Brain microvascular endothelial cell (primary cell): ENCODE results near the gene TBATA.

Source experiments
- DNase-seq: peaks from one replicate; pipeline ENCODE4 v3.0.0-alpha.2; 2020
- H3K27ac ChIP-seq: fragments of 250-450 bp; sonication (Bioruptor Pico); 2 replicates; pipeline ENCODE4 v1.5.1; 2020; ENCODE audit warnings: mild to moderate bottlenecking, moderate library complexity
- H3K27me3 ChIP-seq: fragments of 250-450 bp; sonication (Bioruptor Pico); replicated peaks from 2 replicates; pipeline ENCODE4 v1.5.1; 2020; ENCODE audit warnings: mild to moderate bottlenecking
- H3K36me3 ChIP-seq: fragments of 250-450 bp; sonication (Bioruptor Pico); replicated peaks from 2 replicates; pipeline ENCODE4 v1.5.1; 2020; ENCODE audit warnings: mild to moderate bottlenecking
- H3K4me3 ChIP-seq: 2 replicates; pipeline ENCODE4 v1.5.1; 2011; ENCODE audit warnings: low read depth, mild to moderate bottlenecking, control low read depth, low read length, moderate library complexity
- CTCF ChIP-seq: IDR thresholded peaks from 2 replicates; pipeline ENCODE4 v1.5.1; 2011; ENCODE audit warnings: low read depth, mild to moderate bottlenecking, moderate library complexity, low read length, control low read depth, inconsistent platforms; ENCODE audit errors: missing control alignments
- in situ Hi-C: cut with HindIII; loops from 2 replicates; pipeline ENCODE4 v1.10.0; 2017; ENCODE audit warnings: low sequenced_read_pairs, low pct_ligation_motif_present

Gene TBATA

DNA sequence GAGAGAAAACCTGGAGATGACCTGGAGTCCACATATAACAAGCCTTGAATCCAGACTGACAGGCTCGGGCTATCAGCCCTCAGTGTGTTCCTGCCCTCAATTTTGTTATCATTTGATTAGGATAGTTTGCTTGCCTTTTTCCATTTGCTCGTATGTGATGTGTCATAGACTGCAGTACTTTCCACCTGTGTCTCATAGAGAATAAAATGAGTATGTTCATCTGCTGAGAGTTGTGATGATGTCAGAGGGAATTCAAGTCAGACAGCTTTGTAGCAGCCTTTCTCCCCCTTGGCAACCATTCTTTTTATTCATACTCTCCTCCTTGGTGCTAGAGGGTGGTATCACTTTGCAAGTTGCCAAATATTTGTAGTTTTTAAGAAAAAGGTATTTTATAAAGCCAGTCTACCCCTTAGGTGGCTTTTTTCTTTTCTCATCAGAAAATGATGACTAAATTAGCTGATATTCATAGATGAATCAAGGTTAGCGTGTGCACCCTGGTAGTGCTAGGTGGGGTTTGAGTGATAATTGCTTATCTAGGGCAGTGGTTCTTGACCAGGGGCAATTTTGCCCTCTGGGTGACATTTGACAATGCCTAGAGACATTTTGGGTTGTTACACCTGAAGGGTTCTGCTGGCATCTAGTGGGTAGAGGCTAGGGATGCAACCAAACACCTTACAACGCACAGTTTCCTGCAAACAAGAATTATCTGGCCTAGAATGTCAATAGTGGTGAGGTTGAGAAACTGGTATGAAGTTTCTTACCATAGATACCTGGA is 36.0 kb upstream of the TBATA start:
- Histone ChIP-seq H3K4me3 (no peak overlapping the region), H3K36me3 (peaks cover 14% of the 10 kb centered on the region), H3K27ac (no peak overlapping the region), H3K27me3 (no peaks in the 10 kb centered on the region)
- in situ Hi-C loops, result no loop called here
- TF ChIP-seq CTCF, result no peak
- DNase-seq, result no peak

DNA sequence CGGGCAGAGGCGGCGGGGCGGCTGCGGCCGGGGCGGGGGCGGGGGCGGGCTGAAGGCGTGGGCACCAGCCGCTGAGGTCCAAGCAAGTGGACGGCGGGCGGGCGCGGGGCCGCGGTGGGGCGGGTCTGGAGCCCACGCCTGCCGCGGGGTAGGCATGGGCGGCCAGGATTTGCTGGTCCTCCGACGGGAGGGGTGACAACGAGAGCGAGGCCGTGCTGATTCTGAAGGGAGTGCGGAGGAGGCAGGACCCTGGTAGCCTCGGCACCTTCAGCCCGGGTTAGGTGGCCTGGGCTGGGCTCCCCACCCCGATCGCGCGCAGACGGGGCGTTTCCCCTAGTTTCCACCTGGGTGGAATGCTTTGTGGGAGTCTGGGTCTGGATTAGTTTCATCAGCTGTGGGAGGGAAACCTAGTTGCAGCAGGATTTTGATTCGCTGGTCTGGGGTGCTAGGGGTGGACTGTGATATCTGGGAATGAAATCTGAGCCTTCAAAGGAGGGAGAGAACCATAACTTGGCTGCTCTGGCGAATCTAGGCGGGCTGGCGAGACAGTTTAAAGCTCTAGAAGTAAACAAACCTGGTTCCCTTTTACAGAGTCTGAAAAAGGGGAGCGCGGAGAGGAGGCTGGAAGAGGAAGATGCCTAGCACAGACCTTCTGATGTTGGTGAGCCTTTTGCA is 31.2 kb upstream of the TBATA start:
- no peak for TF ChIP-seq CTCF
- H3K27ac ChIP-seq, result peak overlapping the region; percentile 70
- H3K4me3 ChIP-seq, result peak overlapping the region; percentile 84
- peak; percentile 83 for DNase-seq
- H3K36me3 ChIP-seq, result peaks cover 12% of the 10 kb centered on the region
- no peaks in the 10 kb centered on the region for H3K27me3 ChIP-seq
- in situ Hi-C loops, result no loop called here

DNA sequence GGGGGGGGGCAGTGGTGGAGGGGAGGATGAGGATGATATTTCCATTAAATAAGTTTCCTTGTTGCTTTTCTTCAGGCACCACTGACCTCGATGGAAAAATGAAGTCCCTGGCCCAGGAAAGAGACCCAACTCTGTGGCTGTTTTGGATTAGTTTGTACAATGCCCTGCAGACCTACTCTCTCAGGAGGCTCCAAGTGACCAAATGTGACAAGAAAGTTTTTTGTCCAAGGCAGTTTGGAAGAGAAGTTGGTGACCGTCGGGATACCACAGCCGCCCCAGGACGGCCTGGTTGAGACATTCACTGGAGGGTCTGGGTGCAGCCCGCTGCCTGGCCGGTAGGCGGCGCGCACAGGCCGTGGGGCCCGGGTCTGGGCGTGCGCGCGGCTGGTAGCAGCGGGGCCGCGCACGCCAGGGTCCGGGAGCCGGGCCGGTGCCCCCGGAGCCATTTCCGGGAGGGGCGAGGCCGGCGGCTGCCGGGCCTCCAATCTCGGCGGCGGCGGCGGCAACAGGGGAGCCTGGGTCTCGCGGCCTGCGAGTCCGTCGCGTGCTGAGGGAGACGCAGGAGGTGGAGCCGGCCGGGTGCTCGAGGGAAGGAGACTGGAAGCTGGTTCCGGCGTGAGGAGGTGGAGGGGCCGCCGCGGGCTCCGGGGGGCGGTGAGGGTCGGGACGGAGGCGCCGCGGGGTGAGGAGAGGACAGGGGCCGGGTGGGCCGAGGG is 30.5 kb upstream of the TBATA start, which contains the start of gene SGPL1:
Gene SGPL1, plus strand, starts transcription at position 445 of the 716 bp plus-strand sequence. CDS start 906 bp downstream, outside the sequence.
- TF ChIP-seq CTCF, result peak; percentile 81
- Histone ChIP-seq H3K27ac (peak within 1 kb of the TSS; percentile 70), H3K4me3 (peak within 1 kb of the TSS; percentile 84), H3K27me3 (no peaks in the 10 kb centered on the region), H3K36me3 (peaks cover 12% of the 10 kb centered on the region)
- DNase-seq, result peak; percentile 65
- in situ Hi-C loops, result no loop called here

DNA sequence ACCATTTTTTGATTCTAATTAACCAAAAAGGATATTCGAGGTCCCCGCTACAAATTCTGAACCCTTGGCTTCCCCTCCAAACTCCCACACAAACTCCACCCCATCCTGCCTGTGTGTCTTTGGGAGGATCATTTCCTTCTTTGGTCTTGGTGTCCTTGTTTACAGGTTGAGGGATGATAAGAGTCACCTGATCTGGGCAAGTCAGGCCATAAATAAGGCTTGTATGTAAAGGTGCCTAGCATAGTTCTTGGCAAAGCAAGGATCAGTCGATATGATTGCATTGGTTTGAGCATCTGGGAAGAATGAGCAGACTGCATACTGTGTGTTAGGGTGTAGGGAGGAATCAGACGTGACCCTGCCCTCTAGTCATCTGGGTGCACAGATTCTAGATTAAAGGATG is 28.9 kb upstream of the TBATA start:
- TF ChIP-seq CTCF, result no peak
- Histone ChIP-seq H3K27me3 (no peaks in the 10 kb centered on the region), H3K27ac (no peak overlapping the region), H3K36me3 (peaks cover 7% of the 10 kb centered on the region), H3K4me3 (no peak overlapping the region)
- no peak for DNase-seq
- in situ Hi-C loops, result no loop called here

- no peak overlapping the region for H3K4me3 ChIP-seq
- H3K27ac ChIP-seq, result no peak overlapping the region
- H3K27me3 ChIP-seq, result no peaks in the 10 kb centered on the region
- DNase-seq, result no peak
- in situ Hi-C loops, result no loop called here
- peaks cover 3% of the 10 kb centered on the region for H3K36me3 ChIP-seq
- TF ChIP-seq CTCF, result no peak
Measured at GRCh38 chr10:70812814-70813213, 27.6 kb upstream of the TBATA start.
